H1 (cell line): ENCODE measurements around the gene TELO2. TPM values are rescaled to one million over a fixed set of nuclear protein-coding genes. Genes with fewer than 3 reads are reported as not detected.

ENCODE experiments used
- CTCF ChIA-PET: fragments of 300-600 bp; sonication (Branson Sonifier 250); formaldehyde crosslinking; loops from one replicate; lab custom pipeline; 2021; ENCODE audit not compliant: partially characterized antibody; lab: Charles Lee
- POLR2A ChIA-PET: fragments of 300-600 bp; sonication (Branson Sonifier 250); formaldehyde crosslinking; loops from one replicate; lab custom pipeline; 2021; ENCODE audit warnings: inconsistent platforms; ENCODE audit not compliant: partially characterized antibody; lab: Charles Lee
- DNase-seq, 2 experiments: peaks; one replicate each; pipeline versions ENCODE4 v3.0.0 to v3.0.0-alpha.2; 2010 to 2022; ENCODE audit warnings: low spot score in 2 of 2, low read depth in 1 of 2, mixed read lengths in 1 of 2
- FAIRE-seq: peaks from 2 replicates; lab custom pipeline; 2011; peaks lifted over from hg19 to GRCh38; lab: Jason Lieb, UNC
- H2AFZ ChIP-seq: 2 replicates; pipeline ENCODE4 v1.8.1; 2012; ENCODE audit warnings: low read length, inconsistent platforms
- H2AK5ac ChIP-seq: 2 replicates; pipeline ENCODE4 v1.6.1; 2013; ENCODE audit warnings: low read depth, low read length
- H2BK120ac ChIP-seq: replicated peaks from 2 replicates; pipeline ENCODE3; 2013; ENCODE audit warnings: low read depth, low read length, inconsistent platforms
- H2BK12ac ChIP-seq: 2 replicates; pipeline ENCODE4 v1.6.1; 2013; ENCODE audit warnings: low read depth, low read length
- H2BK15ac ChIP-seq: 2 replicates; pipeline ENCODE4 v1.6.1; 2013; ENCODE audit warnings: low read length
- H2BK20ac ChIP-seq: 2 replicates; pipeline ENCODE4 v1.6.1; 2013; ENCODE audit warnings: low read length
- H2BK5ac ChIP-seq: 2 replicates; pipeline ENCODE4 v1.6.1; 2013; ENCODE audit warnings: low read depth, low read length
- H3K14ac ChIP-seq: 2 replicates; pipeline ENCODE4 v1.6.1; 2013; ENCODE audit warnings: inconsistent platforms; ENCODE audit not compliant: insufficient read length
- H3K18ac ChIP-seq: 2 replicates; pipeline ENCODE4 v1.6.1; 2013; ENCODE audit warnings: low read length; ENCODE audit errors: extremely low read depth
- H3K23ac ChIP-seq: 2 replicates; pipeline ENCODE4 v1.6.1; 2013; ENCODE audit warnings: inconsistent platforms; ENCODE audit not compliant: insufficient read length
- H3K23me2 ChIP-seq: 2 replicates; pipeline ENCODE4 v1.6.1; 2013; ENCODE audit warnings: low read depth, low read length
- H3K27ac ChIP-seq: 2 replicates; pipeline ENCODE4 v1.6.1; 2011; ENCODE audit warnings: low read depth, low read length, inconsistent platforms
- H3K27me3 ChIP-seq, 4 experiments: replicated peaks in 1 of 4; 1 replicate in 1 of 4; 2 replicates in 3 of 4; pipeline versions ENCODE4 v1.6.1 to v1.8.1; 2011 to 2013; ENCODE audit warnings: low read length in 3 of 4, mild to moderate bottlenecking in 3 of 4, inconsistent platforms in 2 of 4, mixed read lengths in 2 of 4, moderate library complexity in 1 of 4; ENCODE audit not compliant: control insufficient read depth in 3 of 4, insufficient read depth in 3 of 4; ENCODE audit errors: extremely low read depth in 1 of 4
- H3K36me3 ChIP-seq, 4 experiments: 2 replicates each; pipeline versions ENCODE4 v1.6.1 to v1.8.1; 2011 to 2013; ENCODE audit warnings: mild to moderate bottlenecking in 4 of 4, low read length in 3 of 4, moderate library complexity in 2 of 4, control low read depth in 1 of 4, inconsistent platforms in 1 of 4; ENCODE audit not compliant: insufficient read depth in 4 of 4, control insufficient read depth in 2 of 4
- H3K4ac ChIP-seq: replicated peaks from 2 replicates; pipeline ENCODE3; 2013; ENCODE audit warnings: low read length, low read depth, mixed read lengths, inconsistent platforms; ENCODE audit not compliant: insufficient read length
- H3K4me1 ChIP-seq, 4 experiments: replicated peaks in 1 of 4; 1 replicate in 1 of 4; 2 replicates in 3 of 4; pipeline versions ENCODE4 v1.6.1 to v1.8.1; 2011 to 2013; ENCODE audit warnings: low read length in 3 of 4, inconsistent platforms in 2 of 4, mixed read lengths in 1 of 4; ENCODE audit not compliant: insufficient read depth in 4 of 4, control insufficient read depth in 3 of 4
- H3K4me2 ChIP-seq, 2 experiments: 2 replicates each; pipeline versions ENCODE4 v1.6.1 to v1.8.1; 2011 to 2013; ENCODE audit warnings: low read depth in 2 of 2, low read length in 2 of 2, control low read depth in 1 of 2, inconsistent platforms in 1 of 2, mild to moderate bottlenecking in 1 of 2; ENCODE audit not compliant: insufficient read depth in 1 of 2
- H3K4me3 ChIP-seq, 4 experiments: fragments of 200-600, 300-600 bp in 1 of 4; sonication (generic), shearing (Covaris generic), sonication (Bioruptor Twin) in 1 of 4; 2 replicates each; pipeline versions ENCODE4 v1.5.1 to v1.8.1; 2011 to 2016; ENCODE audit warnings: low read length in 4 of 4, low read depth in 3 of 4, control low read depth in 2 of 4, inconsistent platforms in 2 of 4, mild to moderate bottlenecking in 2 of 4, mixed read lengths in 1 of 4, moderate library complexity in 1 of 4; ENCODE audit not compliant: insufficient read depth in 2 of 4; ENCODE audit errors: extremely low read depth in 1 of 4
- H3K56ac ChIP-seq: replicated peaks from 2 replicates; pipeline ENCODE3; 2013; ENCODE audit warnings: low read depth, mild to moderate bottlenecking, mixed read lengths, low read length, inconsistent platforms; ENCODE audit not compliant: insufficient read length
- H3K79me1 ChIP-seq: 2 replicates; pipeline ENCODE4 v1.6.1; 2013; ENCODE audit warnings: low read depth, low read length, control low read depth
- H3K79me2 ChIP-seq, 2 experiments: 2 replicates each; pipeline versions ENCODE4 v1.6.1 to v1.8.1; 2012 to 2013; ENCODE audit warnings: low read length in 2 of 2, mild to moderate bottlenecking in 2 of 2, inconsistent platforms in 1 of 2; ENCODE audit not compliant: insufficient read depth in 2 of 2, control insufficient read depth in 1 of 2
- H3K9ac ChIP-seq, 4 experiments: replicated peaks in 1 of 4; 1 replicate in 1 of 4; 2 replicates in 3 of 4; pipeline versions ENCODE4 v1.6.1 to v1.8.1; 2011 to 2013; ENCODE audit warnings: low read depth in 3 of 4, low read length in 3 of 4, control low read depth in 2 of 4, mild to moderate bottlenecking in 2 of 4, moderate library complexity in 2 of 4, inconsistent platforms in 1 of 4; ENCODE audit errors: extremely low read depth in 1 of 4
- H3K9me3 ChIP-seq, 2 experiments: 2 replicates each; pipeline versions ENCODE4 v1.6.1 to v1.8.1; 2012 to 2013; ENCODE audit warnings: mild to moderate bottlenecking in 2 of 2, moderate library complexity in 2 of 2, control low read depth in 1 of 2, inconsistent platforms in 1 of 2, low read depth in 1 of 2, low read length in 1 of 2, mixed read lengths in 1 of 2; ENCODE audit not compliant: insufficient read depth in 2 of 2
- H4K20me1 ChIP-seq, 2 experiments: replicated peaks in 1 of 2; 2 replicates each; pipeline versions ENCODE3 to v1.8.1; 2011 to 2013; ENCODE audit warnings: inconsistent platforms in 2 of 2, low read length in 2 of 2, mild to moderate bottlenecking in 1 of 2; ENCODE audit not compliant: insufficient read depth in 2 of 2, control insufficient read depth in 1 of 2
- H4K5ac ChIP-seq: 2 replicates; pipeline ENCODE4 v1.6.1; 2013; ENCODE audit warnings: low read length, low read depth, mixed read lengths, inconsistent platforms; ENCODE audit not compliant: insufficient read length
- H4K8ac ChIP-seq: 2 replicates; pipeline ENCODE4 v1.8.0; 2013; ENCODE audit warnings: mild to moderate bottlenecking, moderate library complexity, low read length, inconsistent platforms; ENCODE audit not compliant: insufficient read depth; ENCODE audit errors: extremely low read depth
- H4K91ac ChIP-seq: replicated peaks from 2 replicates; pipeline ENCODE3; 2013; ENCODE audit warnings: low read length, mixed read lengths, inconsistent platforms; ENCODE audit not compliant: insufficient read length
- JUN ChIP-seq: IDR thresholded peaks from 2 replicates; pipeline ENCODE4 v1.6.1; 2011; ENCODE audit warnings: low read depth, mild to moderate bottlenecking, improper control_type of control experiment, low read length
- WGBS, 2 experiments: shearing (Covaris generic) in 1 of 2; methylation state at CpG; one replicate each; pipeline versions ENCODE4 v1.1.6 to v1.1.7; 2013 to 2015; ENCODE audit warnings: low lambda C conversion rate in 2 of 2, mixed read lengths in 2 of 2, inconsistent platforms in 1 of 2, low coverage in 1 of 2, missing lambda C conversion rate in 1 of 2; ENCODE audit not compliant: insufficient replicate concordance in 2 of 2, insufficient coverage in 1 of 2, insufficient read length in 1 of 2; ENCODE audit errors: extremely low coverage in 1 of 2, missing lambda C conversion rate in 1 of 2; 5-methylcytosine and 5-hydroxymethylcytosine counted together
- polyA plus RNA-seq, 7 experiments: library from polyadenylated mRNA; depleted of rRNA in 3 of 7; stranded (reverse) in 5 of 7; unstranded in 2 of 7; fragments of >200 nt in 5 of 7; fragments of 200-250 nt in 2 of 7; gene quantifications; 1 replicate in 5 of 7; 2 replicates in 1 of 7; 4 replicates in 1 of 7; pipeline versions ENCODE4 v1.2.1 to v1.2.3, GENCODE V29; 2011 to 2013; ENCODE audit warnings: missing spikeins in 2 of 7, mixed read lengths in 2 of 7
- total RNA-seq: library from RNA; stranded (reverse); fragmentation: NEBNext Ultra II Directional; extraction: Animal tissue kit (Norgen Biotek cat#: 25700); gene quantifications from 2 replicates; pipeline ENCODE4 v1.2.1, GENCODE V29; 2021

The TELO2 gene
- total and polyA plus RNA-seq, 2 of the 8 experiments (the other 6 are each of a cell fraction or from before 2014, with no cell fraction given): 39.3 to 64.8 TPM

- H3K9ac ChIP-seq: no peak overlapping the region
Observed at GRCh38 chr16:1536601-1537000, 43.4 kb downstream of the TELO2 start.

More at GRCh38 chr16:1536601-1537000, 43.4 kb downstream of the TELO2 start:
- Histone ChIP-seq H2BK120ac (no peak overlapping the region), H3K4me1 (no peaks in the 10 kb centered on the region; a peak in 1 of 7 replicates), H3K23me2 (no peaks in the 10 kb centered on the region), H2AFZ (no peak overlapping the region), H2BK5ac (no peak overlapping the region), H2BK15ac (no peak overlapping the region), H4K20me1 (peaks cover 4 to 9% of the 10 kb centered on the region in 2 experiments), H4K5ac (no peak overlapping the region), H4K91ac (no peak overlapping the region), H3K56ac (no peak overlapping the region), H3K27me3 (no peaks in the 10 kb centered on the region), H4K8ac (no peak overlapping the region; the same call in 1 of the 2 replicates), H3K79me2 (no peaks in the 10 kb centered on the region), H3K18ac (no peak overlapping the region), H3K79me1 (no peaks in the 10 kb centered on the region), H2BK12ac (no peak overlapping the region), H3K36me3 (no peaks in the 10 kb centered on the region; a peak in 2 of 8 replicates), H3K14ac (no peak overlapping the region), H3K27ac (no peak overlapping the region), H3K9me3 (no peaks in the 10 kb centered on the region), H2BK20ac (no peak overlapping the region), H3K4me3 (no peak overlapping the region), H3K23ac (no peak overlapping the region), H3K4ac (no peak overlapping the region), H3K4me2 (no peak overlapping the region), H2AK5ac (no peak overlapping the region)
- 94% methylated on average over 13 of the region's 13 CpGs; no CpG with 5 or more reads in 1 of the 2 experiments for WGBS, 2 experiments
- no peak for FAIRE-seq
- no peak for DNase-seq
- ChIA-PET POLR2A (interaction anchor here (1.4 kb wide), 1 partner anchor 26 kb away, joined by 4 read pairs; no protein-coding TSS in a partner anchor), CTCF (no interaction called here)
- no peak for TF ChIP-seq JUN
